NCI-H2029 treated with DMSO at 0.1 percent for 48 hours (cell line): ENCODE data around the gene DDX49.
"Not testable (repeated sequence)": the region's sequence is repeated elsewhere in the genome, so short reads cannot be mapped to it uniquely, and the experiment has no call there.

Source experiments
- DNase-seq: peaks from one replicate; lab custom pipeline; 2025; lab: John Stamatoyannopoulos, UW

Gene DDX49

GRCh38 chr19:18942692-18943091, 23.2 kb downstream of the DDX49 start:
- no peak for DNase-seq

GRCh38 chr19:18943465-18943864, 23.9 kb downstream of the DDX49 start:
- no peak for DNase-seq

GRCh38 chr19:18945297-18945696, 25.8 kb downstream of the DDX49 start:
- DNase-seq: no peak

- DNase-seq: no peak
These were observed 26.8 kb downstream of the DDX49 start for GRCh38 chr19:18946335-18946734.

GRCh38 chr19:18946918-18947317, 27.4 kb downstream of the DDX49 start:
- DNase-seq: no peak

- no peak for DNase-seq
These were observed 28.8 kb downstream of the DDX49 start for GRCh38 chr19:18948075-18948975.

- DNase-seq: no peak
These were observed 29.5 kb downstream of the DDX49 start for GRCh38 chr19:18948976-18949356.

- DNase-seq: no peak
These were observed 30.3 kb downstream of the DDX49 start for GRCh38 chr19:18949858-18950257.

- DNase-seq: no peak
These were observed 32.3 kb downstream of the DDX49 start for GRCh38 chr19:18951721-18952281.

- DNase-seq: not testable (repeated sequence)
These were observed 33.0 kb downstream of the DDX49 start for GRCh38 chr19:18952364-18953003.

- no peak for DNase-seq
These were observed 34.6 kb downstream of the DDX49 start for GRCh38 chr19:18954094-18954493.

- no peak for DNase-seq
These were observed 35.5 kb downstream of the DDX49 start for GRCh38 chr19:18955042-18955441.

GRCh38 chr19:18960370-18960769, 40.9 kb downstream of the DDX49 start:
- no peak for DNase-seq

GRCh38 chr19:18961767-18962620, 42.5 kb downstream of the DDX49 start:
- no peak for DNase-seq

- no peak for DNase-seq
These were observed 44.6 kb downstream of the DDX49 start for GRCh38 chr19:18964121-18964520.

- DNase-seq: no peak
These were observed 46.8 kb downstream of the DDX49 start for GRCh38 chr19:18966307-18966706.

- DNase-seq: no peak
These were observed 48.0 kb downstream of the DDX49 start for GRCh38 chr19:18967358-18968146.

GRCh38 chr19:18969931-18970659, 50.6 kb downstream of the DDX49 start:
- DNase-seq: no peak

GRCh38 chr19:18972301-18972811, 52.8 kb downstream of the DDX49 start:
- no peak for DNase-seq

GRCh38 chr19:18972851-18973250, 53.3 kb downstream of the DDX49 start:
- DNase-seq: no peak
